Mesendoderm (in vitro differentiated cells): ENCODE measurements around the gene SVIL.

Source experiments
- DNase-seq: peaks from one replicate; pipeline ENCODE4 v3.0.0; 2013
- H2AK5ac ChIP-seq: 2 replicates; pipeline ENCODE4 v1.6.1; 2013; ENCODE audit warnings: low read length, inconsistent platforms
- H2BK120ac ChIP-seq: 2 replicates; pipeline ENCODE4 v1.6.1; 2013; ENCODE audit warnings: low read depth, mild to moderate bottlenecking, low read length, moderate library complexity, mixed read lengths
- H2BK15ac ChIP-seq: replicated peaks from 2 replicates; pipeline ENCODE4 v1.6.1; 2013; ENCODE audit warnings: low read depth, mild to moderate bottlenecking, moderate library complexity
- H2BK5ac ChIP-seq: 2 replicates; pipeline ENCODE4 v1.6.1; 2013; ENCODE audit warnings: low read length, inconsistent platforms
- H3K18ac ChIP-seq: 2 replicates; pipeline ENCODE4 v1.6.1; 2013; ENCODE audit warnings: mild to moderate bottlenecking, low read length, mixed read lengths
- H3K23ac ChIP-seq: one replicate; pipeline ENCODE4 v1.6.1; 2013; ENCODE audit warnings: low read length
- H3K27ac ChIP-seq: 2 replicates; pipeline ENCODE4 v1.5.1; 2013; ENCODE audit warnings: low read depth, mild to moderate bottlenecking, inconsistent platforms, low read length, moderate library complexity
- H3K27me3 ChIP-seq: 2 replicates; pipeline ENCODE4 v1.6.1; 2013; ENCODE audit warnings: low read length, control low read depth, mild to moderate bottlenecking, inconsistent platforms; ENCODE audit not compliant: insufficient read depth, poor library complexity
- H3K36me3 ChIP-seq: 2 replicates; pipeline ENCODE4 v1.6.1; 2013; ENCODE audit warnings: low read length, inconsistent platforms; ENCODE audit not compliant: control insufficient read depth, insufficient read depth
- H3K4ac ChIP-seq: one replicate; pipeline ENCODE4 v1.6.1; 2013; ENCODE audit warnings: low read depth, mild to moderate bottlenecking, low read length, moderate library complexity
- H3K4me1 ChIP-seq: 2 replicates; pipeline ENCODE4 v1.6.1; 2013; ENCODE audit warnings: low read depth, low read length, inconsistent platforms; ENCODE audit not compliant: control insufficient read depth
- H3K4me2 ChIP-seq: 2 replicates; pipeline ENCODE4 v1.6.1; 2013; ENCODE audit warnings: low read length
- H3K4me3 ChIP-seq: 2 replicates; pipeline ENCODE4 v1.5.1; 2013; ENCODE audit warnings: mild to moderate bottlenecking, low read length
- H3K56ac ChIP-seq: one replicate; pipeline ENCODE4 v1.6.1; 2013; ENCODE audit warnings: low read length
- H3K79me1 ChIP-seq: 2 replicates; pipeline ENCODE4 v1.6.1; 2013; ENCODE audit warnings: low read length, inconsistent platforms
- H3K79me2 ChIP-seq: 2 replicates; pipeline ENCODE4 v1.6.1; 2013; ENCODE audit warnings: mild to moderate bottlenecking, low read length; ENCODE audit not compliant: control insufficient read depth, insufficient read depth
- H3K9ac ChIP-seq: 2 replicates; pipeline ENCODE4 v1.6.1; 2013; ENCODE audit warnings: low read length, inconsistent platforms
- H4K5ac ChIP-seq: one replicate; pipeline ENCODE4 v1.6.1; 2013; ENCODE audit warnings: low read length
- H4K8ac ChIP-seq: one replicate; pipeline ENCODE4 v1.6.1; 2013; ENCODE audit warnings: low read depth, mild to moderate bottlenecking, control low read depth, low read length, moderate library complexity
- WGBS: extraction: QIAGEN DNeasy Blood & Tissue Kit; methylation state at CpG from one replicate; pipeline ENCODE4 v1.1.7; 2013; ENCODE audit warnings: low lambda C conversion rate, missing lambda C conversion rate; ENCODE audit not compliant: insufficient coverage; ENCODE audit errors: extremely low coverage; 5-methylcytosine and 5-hydroxymethylcytosine counted together

SVIL gene

DNA sequence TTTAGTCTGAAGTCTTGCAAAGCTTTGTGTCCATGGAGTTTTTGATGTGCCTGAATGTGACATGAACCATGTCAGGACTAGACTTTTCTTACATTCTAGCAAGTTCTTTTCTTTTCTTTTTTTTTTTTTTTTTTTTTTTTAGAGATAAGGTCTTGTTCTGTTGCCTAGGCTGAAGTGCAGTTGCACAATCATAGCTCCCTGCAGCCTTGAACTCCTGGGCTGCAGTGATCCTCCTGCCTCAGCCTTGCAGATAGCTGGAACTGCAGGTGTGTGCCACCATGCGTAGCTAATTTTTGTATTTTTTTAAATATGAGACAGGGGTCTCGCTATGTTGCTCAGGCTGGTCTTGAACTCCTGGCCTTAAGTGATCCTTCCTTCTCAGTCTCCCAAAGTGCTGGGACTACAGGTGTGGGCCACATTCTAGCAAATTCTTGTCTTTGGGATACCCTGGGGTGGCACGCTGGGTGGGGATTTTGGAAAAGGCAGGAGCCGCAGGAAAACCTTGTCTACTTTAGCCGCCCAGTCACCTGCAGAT, 152.8 kb downstream of the SVIL start:
- Histone ChIP-seq H3K27ac (no peak overlapping the region), H2BK120ac (no peak overlapping the region), H2BK15ac (no peak overlapping the region), H2AK5ac (no peak overlapping the region), H4K5ac (no peak overlapping the region), H3K36me3 (peaks cover 3% of the 10 kb centered on the region), H2BK5ac (no peak overlapping the region), H3K9ac (no peak overlapping the region), H3K4me2 (no peak overlapping the region), H3K18ac (no peak overlapping the region), H3K4me1 (peaks cover 5% of the 10 kb centered on the region), H3K4me3 (no peak overlapping the region), H3K56ac (no peak overlapping the region), H3K4ac (no peak overlapping the region), H3K23ac (no peak overlapping the region), H3K27me3 (no peaks in the 10 kb centered on the region), H3K79me2 (no peaks in the 10 kb centered on the region), H4K8ac (no peak overlapping the region), H3K79me1 (no peaks in the 10 kb centered on the region)
- no CpG with 5 or more reads among the region's 5 CpGs for WGBS
- DNase-seq = no peak

DNA sequence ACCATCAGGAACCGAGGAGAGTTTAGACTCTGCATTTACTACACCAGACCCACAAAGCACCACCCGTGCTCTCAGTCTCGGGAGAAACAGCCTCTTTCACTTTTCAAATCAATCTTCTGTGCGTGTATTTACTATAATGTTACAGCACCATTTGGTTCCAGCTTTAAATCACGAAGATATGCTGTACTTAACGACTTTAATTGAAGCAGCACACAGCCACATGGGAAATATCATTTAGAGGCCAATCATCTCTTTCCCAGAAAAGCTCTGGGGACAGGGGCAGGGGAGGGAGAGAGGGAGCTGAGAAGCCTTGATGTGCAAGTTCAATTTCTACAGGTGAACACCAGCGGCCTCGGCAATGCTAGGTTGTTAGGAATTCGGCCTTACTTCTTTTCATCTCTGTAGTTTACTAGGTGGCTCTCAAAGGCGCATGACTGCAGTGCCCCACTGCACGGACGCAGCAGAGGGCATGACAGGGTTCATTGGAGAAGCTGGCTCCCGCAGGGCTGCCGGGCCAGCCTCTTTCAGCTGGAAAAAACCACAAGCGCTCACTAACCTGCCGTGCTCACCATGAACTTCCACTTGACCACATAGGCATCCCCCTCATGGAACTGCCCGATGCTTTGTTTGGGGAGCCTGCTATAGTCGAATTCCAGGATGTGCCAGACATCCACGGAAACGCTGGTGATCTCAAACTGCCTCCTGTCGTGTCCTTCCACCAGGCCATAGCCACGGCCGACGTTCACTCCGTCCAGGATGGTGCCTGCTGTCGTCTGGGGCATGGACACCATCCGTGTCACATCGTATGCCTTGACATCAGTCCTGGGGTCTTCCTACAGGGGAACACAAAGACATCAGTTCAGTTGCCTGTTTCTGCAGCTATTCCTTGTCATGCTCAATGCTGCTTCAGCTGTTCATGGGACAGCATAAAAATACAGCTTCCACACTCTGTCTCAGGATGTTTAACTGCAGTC, 154.5 kb downstream of the SVIL start:
- H3K4ac ChIP-seq = no peak overlapping the region
- no peak overlapping the region for H3K9ac ChIP-seq
- H3K4me3 ChIP-seq = no peak overlapping the region
- H4K5ac ChIP-seq = no peak overlapping the region
- peaks cover 5% of the 10 kb centered on the region for H3K4me1 ChIP-seq
- no peak overlapping the region for H3K4me2 ChIP-seq
- H2BK15ac ChIP-seq = no peak overlapping the region
- peaks cover 3% of the 10 kb centered on the region for H3K36me3 ChIP-seq
- H3K27me3 ChIP-seq = no peaks in the 10 kb centered on the region
- no peak overlapping the region for H3K56ac ChIP-seq
- no peak overlapping the region for H3K18ac ChIP-seq
- H2AK5ac ChIP-seq = no peak overlapping the region
- no peak for DNase-seq
- no peak overlapping the region for H2BK120ac ChIP-seq
- no peaks in the 10 kb centered on the region for H3K79me2 ChIP-seq
- H3K23ac ChIP-seq = no peak overlapping the region
- WGBS = no CpG with 5 or more reads among the region's 28 CpGs
- no peaks in the 10 kb centered on the region for H3K79me1 ChIP-seq
- H2BK5ac ChIP-seq = no peak overlapping the region
- no peak overlapping the region for H3K27ac ChIP-seq
- H4K8ac ChIP-seq = no peak overlapping the region

DNA sequence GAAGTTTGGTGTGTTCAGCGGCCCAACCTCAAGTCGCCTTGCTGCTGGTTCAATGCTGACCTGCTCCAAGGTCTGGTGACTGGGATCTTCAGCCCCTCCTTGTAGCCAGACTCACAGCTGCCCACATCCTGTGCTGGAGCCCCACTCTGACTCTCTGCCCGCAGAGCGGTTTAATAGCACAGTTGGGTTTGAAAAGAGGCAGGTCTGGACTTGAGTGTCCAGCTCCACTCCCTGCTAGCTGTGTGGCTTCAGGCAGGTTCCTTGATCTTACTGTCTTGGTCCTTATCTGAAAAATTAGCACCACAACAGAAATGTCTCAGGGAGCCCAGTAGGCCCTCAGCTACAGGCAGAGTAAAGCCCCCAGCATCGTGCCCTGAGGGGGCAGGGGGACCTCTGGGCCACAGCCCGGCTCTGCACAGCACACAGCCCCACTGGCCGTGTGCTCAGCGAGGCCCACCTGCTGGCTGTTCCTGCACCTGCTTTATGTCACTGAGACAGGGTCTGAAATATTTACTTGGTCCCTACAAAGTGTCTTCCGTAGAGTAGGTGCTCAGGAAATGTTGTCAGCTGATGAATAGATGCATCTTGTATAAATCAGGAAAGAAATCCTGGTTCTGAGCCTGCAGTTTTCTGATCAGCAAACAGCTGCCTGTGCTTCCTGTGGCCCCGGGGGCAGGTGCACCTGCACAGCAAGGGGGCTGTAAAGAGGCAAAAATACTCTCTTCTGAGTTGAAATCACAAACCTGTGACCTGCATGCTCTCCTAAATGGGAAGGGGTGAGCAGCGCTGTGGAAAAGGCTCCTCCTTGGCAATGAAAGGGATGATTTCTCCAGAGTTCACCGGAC, 155.5 kb downstream of the SVIL start:
- Histone ChIP-seq H4K8ac (no peak overlapping the region), H2BK120ac (no peak overlapping the region), H4K5ac (no peak overlapping the region), H3K23ac (no peak overlapping the region), H3K27me3 (no peaks in the 10 kb centered on the region), H3K27ac (no peak overlapping the region), H3K36me3 (peaks cover 3% of the 10 kb centered on the region), H3K4ac (no peak overlapping the region), H3K9ac (no peak overlapping the region), H3K56ac (no peak overlapping the region), H3K4me1 (peaks cover 5% of the 10 kb centered on the region), H3K79me2 (no peaks in the 10 kb centered on the region), H3K18ac (no peak overlapping the region), H2AK5ac (no peak overlapping the region), H3K79me1 (no peaks in the 10 kb centered on the region), H2BK15ac (no peak overlapping the region), H3K4me3 (no peak overlapping the region), H3K4me2 (no peak overlapping the region), H2BK5ac (no peak overlapping the region)
- DNase-seq = no peak
- no CpG with 5 or more reads among the region's 12 CpGs for WGBS

DNA sequence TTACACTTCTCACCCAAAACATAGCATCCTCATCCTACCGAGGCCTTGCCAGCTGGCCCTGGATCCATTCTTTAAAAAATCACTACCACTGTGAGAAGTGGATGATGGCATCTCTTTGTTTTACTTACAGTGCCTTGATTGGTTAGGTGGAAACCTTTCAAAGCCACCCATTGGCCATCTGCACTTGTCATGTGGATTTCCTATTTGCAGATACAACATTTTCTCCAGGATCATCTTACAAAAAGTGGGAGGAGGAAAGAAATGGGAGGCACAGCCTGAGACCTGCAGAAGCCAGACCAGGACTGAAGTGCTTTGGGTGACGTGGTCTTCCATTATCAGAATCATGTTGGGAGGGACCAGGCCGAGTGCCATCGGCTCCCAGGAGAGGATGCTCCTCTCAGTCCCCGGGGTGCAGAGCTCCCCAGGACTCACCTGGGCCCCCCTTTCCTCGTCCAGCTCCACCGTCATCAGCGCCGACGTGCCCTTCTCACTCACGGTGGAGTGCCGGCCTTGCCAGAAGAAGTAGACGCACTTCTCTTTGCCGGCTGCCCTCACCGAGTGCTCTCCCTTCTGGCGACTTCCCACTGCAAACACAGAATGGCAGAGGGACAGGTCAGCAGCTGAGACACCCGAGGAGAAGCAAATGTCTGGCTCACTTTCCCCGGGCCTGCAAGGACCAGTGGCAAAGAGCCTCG, 161.2 kb downstream of the SVIL start:
- no peak overlapping the region for H3K56ac ChIP-seq
- H3K4me1 ChIP-seq = peaks cover 3% of the 10 kb centered on the region
- H2BK120ac ChIP-seq = no peak overlapping the region
- H3K27ac ChIP-seq = no peak overlapping the region
- H3K79me1 ChIP-seq = no peaks in the 10 kb centered on the region
- no peak overlapping the region for H3K4ac ChIP-seq
- H2BK15ac ChIP-seq = no peak overlapping the region
- no peaks in the 10 kb centered on the region for H3K79me2 ChIP-seq
- H4K5ac ChIP-seq = no peak overlapping the region
- DNase-seq = peak; percentile 26
- no peak overlapping the region for H4K8ac ChIP-seq
- no peak overlapping the region for H3K4me3 ChIP-seq
- H2AK5ac ChIP-seq = no peak overlapping the region
- no peak overlapping the region for H2BK5ac ChIP-seq
- no peak overlapping the region for H3K18ac ChIP-seq
- WGBS = no CpG with 5 or more reads among the region's 19 CpGs
- no peak overlapping the region for H3K23ac ChIP-seq
- no peaks in the 10 kb centered on the region for H3K27me3 ChIP-seq
- no peaks in the 10 kb centered on the region for H3K36me3 ChIP-seq
- no peak overlapping the region for H3K9ac ChIP-seq
- H3K4me2 ChIP-seq = no peak overlapping the region

DNA sequence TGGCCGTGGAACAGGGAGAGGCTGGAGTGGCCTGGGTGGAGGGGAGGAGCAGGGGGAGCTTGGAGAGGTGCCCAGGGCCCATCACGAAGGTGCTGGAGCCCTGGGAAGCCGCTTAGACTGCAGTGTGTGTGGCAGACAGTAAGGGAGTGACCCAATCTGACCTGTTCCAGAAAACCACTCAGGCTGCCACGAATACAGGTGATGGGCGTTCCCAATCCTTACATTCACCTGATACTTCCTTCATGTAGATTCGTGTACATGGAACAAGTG, 161.7 kb downstream of the SVIL start:
- no peak overlapping the region for H3K27ac ChIP-seq
- no CpG with 5 or more reads among the region's 6 CpGs for WGBS
- DNase-seq = no peak
- no peak overlapping the region for H2BK120ac ChIP-seq
- no peak overlapping the region for H3K9ac ChIP-seq
- no peak overlapping the region for H3K56ac ChIP-seq
- no peak overlapping the region for H4K8ac ChIP-seq
- no peak overlapping the region for H2BK5ac ChIP-seq
- H3K23ac ChIP-seq = no peak overlapping the region
- no peak overlapping the region for H2AK5ac ChIP-seq
- H3K4me1 ChIP-seq = peaks cover 3% of the 10 kb centered on the region
- no peaks in the 10 kb centered on the region for H3K27me3 ChIP-seq
- no peaks in the 10 kb centered on the region for H3K79me1 ChIP-seq
- H3K4me3 ChIP-seq = no peak overlapping the region
- no peak overlapping the region for H3K4ac ChIP-seq
- H3K18ac ChIP-seq = no peak overlapping the region
- no peak overlapping the region for H3K4me2 ChIP-seq
- H2BK15ac ChIP-seq = no peak overlapping the region
- H4K5ac ChIP-seq = no peak overlapping the region
- H3K36me3 ChIP-seq = no peaks in the 10 kb centered on the region
- no peaks in the 10 kb centered on the region for H3K79me2 ChIP-seq
